GM13976 (cell line): ENCODE data around the gene PRRC2A.
"Not testable (repeated sequence)": the region's sequence is repeated elsewhere in the genome, so short reads cannot be mapped to it uniquely, and the experiment has no call there.

Source experiments
- DNase-seq: peaks from one replicate; pipeline ENCODE4 v3.0.0; 2012; ENCODE audit warnings: low spot score
- CTCF ChIP-seq: IDR thresholded peaks from 2 replicates; pipeline ENCODE4 v1.5.1; 2012; ENCODE audit warnings: borderline replicate concordance, mild to moderate bottlenecking; ENCODE audit not compliant: insufficient read depth; ENCODE audit errors: extremely low read depth, missing control alignments, control extremely low read depth
- in situ Hi-C: fragments of 300-500 bp; cut with MboI; formaldehyde crosslinking; loops from one replicate; pipeline ENCODE4 v1.12.0; 2022; ENCODE audit warnings: low sequenced_read_pairs, mixed read lengths, inconsistent platforms; ENCODE audit not compliant: unreplicated experiment

The PRRC2A gene

GRCh38 chr6:31585491-31585890 lies 35.0 kb upstream of the PRRC2A start:
- in situ Hi-C loops: no loop called here
- TF ChIP-seq CTCF: peak; percentile 52
- no peak for DNase-seq

- in situ Hi-C loops: no loop called here
- no peak for TF ChIP-seq CTCF
- no peak for DNase-seq
Observed at GRCh38 chr6:31586008-31586407, 34.5 kb upstream of the PRRC2A start, which contains the start of gene LST1. LST1 (plus strand) TSS chr6:31586277; CDS start chr6:31587300, 1,023 bp downstream.

GRCh38 chr6:31586599-31587281 lies 33.8 kb upstream of the PRRC2A start:
- no peak for TF ChIP-seq CTCF
- DNase-seq: no peak
- in situ Hi-C loops: no loop called here

- in situ Hi-C loops: no loop called here
- TF ChIP-seq CTCF: no peak
- DNase-seq: no peak
Observed at GRCh38 chr6:31587791-31588777, 32.4 kb upstream of the PRRC2A start.

GRCh38 chr6:31588871-31589650 lies 31.5 kb upstream of the PRRC2A start:
- TF ChIP-seq CTCF: no peak
- DNase-seq: no peak
- in situ Hi-C loops: no loop called here

GRCh38 chr6:31590691-31591090 lies 29.8 kb upstream of the PRRC2A start:
- DNase-seq: not testable (repeated sequence)
- in situ Hi-C loops: loop anchor here (10.0 kb wide), 1 partner anchor 96 kb away; the partner anchor contains the start of gene MICB
